ENCODE results near the gene VOPP1. TPM values are rescaled to one million over a fixed set of nuclear protein-coding genes. Genes with fewer than 3 reads are reported as not detected.

VOPP1 gene
- total and polyA plus RNA-seq, 10 of the 15 experiments (the other 5 are each of a cell fraction or from before 2014, with no cell fraction given) = 32.8 to 206 (median 129) TPM

- TF ChIP-seq E4F1 (IDR thresholded peaks at IDR 0.05; ENCODE audit: borderline replicate concordance, partially characterized antibody) (no peak), ZBED1 (IDR thresholded peaks at IDR 0.05; ENCODE audit: borderline replicate concordance) (peak; percentile 34; the same call in 1 of the 2 replicates), ATF2 (IDR thresholded peaks at IDR 0.05; ENCODE audit: low read length) (peak; percentile 40; the same call in 1 of the 2 replicates), SMAD5 (IDR thresholded peaks at IDR 0.05; ENCODE audit: low read depth) (peak; percentile 35), SIX5 (IDR thresholded peaks at IDR 0.05; ENCODE audit: low read depth, low read length, severe bottlenecking) (no peak), TBL1XR1 (IDR thresholded peaks at IDR 0.05; ENCODE audit: low read depth, low read length) (no peak), MEF2A (IDR thresholded peaks at IDR 0.05; ENCODE audit: insufficient read depth, low read depth, low read length) (peak; percentile 72; the same call in 1 of the 2 replicates), RAD51 (IDR thresholded peaks at IDR 0.05) (peak; percentile 33; the same call in 1 of the 2 replicates), JUNB (IDR thresholded peaks at IDR 0.05) (no peak; the same call in 1 of the 2 replicates), RCOR1 (conservative IDR thresholded peaks at IDR 0.05; ENCODE audit: low read depth, low read length) (0 out of 2 replicates have a peak, but pooled peaks have one; percentile 26), BACH1 (IDR thresholded peaks at IDR 0.05; ENCODE audit: borderline replicate concordance) (no peak), PAX5 (IDR thresholded peaks at IDR 0.05; ENCODE audit: borderline replicate concordance, low read depth, low read length) (no peak), ZNF384 (IDR thresholded peaks at IDR 0.05; ENCODE audit: borderline replicate concordance, low read depth, low read length) (no peak), POLR2AphosphoS2 (IDR thresholded peaks at IDR 0.05; ENCODE audit: low read depth, low read length) (0 out of 2 replicates have a peak, but pooled peaks have one; percentile 48), ZNF207 (IDR thresholded peaks at IDR 0.05; ENCODE audit: borderline replicate concordance) (no peak), SMC3 (IDR thresholded peaks at IDR 0.05; ENCODE audit: borderline replicate concordance, low read length) (no peak), SMARCA5 (IDR thresholded peaks at IDR 0.05) (0 out of 2 replicates have a peak, but pooled peaks have one; percentile 35), SP1 (IDR thresholded peaks at IDR 0.05; ENCODE audit: low read depth, low read length) (no peak), PML (IDR thresholded peaks at IDR 0.05; ENCODE audit: low read length) (peak; percentile 37; the same call in 1 of the 2 replicates), ESRRA (IDR thresholded peaks at IDR 0.05; ENCODE audit: low read length) (no peak), EP300 (IDR thresholded peaks at IDR 0.05; ENCODE audit: borderline replicate concordance in 1 of 2, control insufficient read depth in 1 of 2, low read depth in 2 of 2, low read length in 2 of 2) (0 out of 4 replicates have a peak, but pooled peaks of 1 of the 2 experiments have one; percentile 16)
- TF ChIP-seq, protein P1, sequence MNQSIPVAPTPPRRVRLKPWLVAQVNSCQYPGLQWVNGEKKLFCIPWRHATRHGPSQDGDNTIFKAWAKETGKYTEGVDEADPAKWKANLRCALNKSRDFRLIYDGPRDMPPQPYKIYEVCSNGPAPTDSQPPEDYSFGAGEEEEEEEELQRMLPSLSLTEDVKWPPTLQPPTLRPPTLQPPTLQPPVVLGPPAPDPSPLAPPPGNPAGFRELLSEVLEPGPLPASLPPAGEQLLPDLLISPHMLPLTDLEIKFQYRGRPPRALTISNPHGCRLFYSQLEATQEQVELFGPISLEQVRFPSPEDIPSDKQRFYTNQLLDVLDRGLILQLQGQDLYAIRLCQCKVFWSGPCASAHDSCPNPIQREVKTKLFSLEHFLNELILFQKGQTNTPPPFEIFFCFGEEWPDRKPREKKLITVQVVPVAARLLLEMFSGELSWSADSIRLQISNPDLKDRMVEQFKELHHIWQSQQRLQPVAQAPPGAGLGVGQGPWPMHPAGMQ (IDR thresholded peaks at IDR 0.05; ENCODE audit: borderline replicate concordance) = no peak
Observed at GRCh38 chr7:55515569-55516279, 56.6 kb downstream of the VOPP1 start (continued).
